ENCODE data around the gene RFX8.

- TF ChIP-seq, protein P1, sequence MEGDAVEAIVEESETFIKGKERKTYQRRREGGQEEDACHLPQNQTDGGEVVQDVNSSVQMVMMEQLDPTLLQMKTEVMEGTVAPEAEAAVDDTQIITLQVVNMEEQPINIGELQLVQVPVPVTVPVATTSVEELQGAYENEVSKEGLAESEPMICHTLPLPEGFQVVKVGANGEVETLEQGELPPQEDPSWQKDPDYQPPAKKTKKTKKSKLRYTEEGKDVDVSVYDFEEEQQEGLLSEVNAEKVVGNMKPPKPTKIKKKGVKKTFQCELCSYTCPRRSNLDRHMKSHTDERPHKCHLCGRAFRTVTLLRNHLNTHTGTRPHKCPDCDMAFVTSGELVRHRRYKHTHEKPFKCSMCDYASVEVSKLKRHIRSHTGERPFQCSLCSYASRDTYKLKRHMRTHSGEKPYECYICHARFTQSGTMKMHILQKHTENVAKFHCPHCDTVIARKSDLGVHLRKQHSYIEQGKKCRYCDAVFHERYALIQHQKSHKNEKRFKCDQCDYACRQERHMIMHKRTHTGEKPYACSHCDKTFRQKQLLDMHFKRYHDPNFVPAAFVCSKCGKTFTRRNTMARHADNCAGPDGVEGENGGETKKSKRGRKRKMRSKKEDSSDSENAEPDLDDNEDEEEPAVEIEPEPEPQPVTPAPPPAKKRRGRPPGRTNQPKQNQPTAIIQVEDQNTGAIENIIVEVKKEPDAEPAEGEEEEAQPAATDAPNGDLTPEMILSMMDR (IDR thresholded peaks at IDR 0.05; ENCODE audit: insufficient read depth, low read length, poor library complexity, severe bottlenecking) = no peak
- no peak for TF ChIP-seq EZH2phosphoT487 (conservative IDR thresholded peaks at IDR 0.05; ENCODE audit: low read length)
These were observed 74.2 kb downstream of the RFX8 start for GRCh38 chr2:101400506-101401325.

All from SU-DHL-6 (cell line).